Cerebellar cortex (tissue), 1 donor: Measurements from ENCODE around the gene PPP2R1A.
A peak's percentile ranks its signal among the peaks of the same experiment; 100 is the strongest.
"Not testable (repeated sequence)": the region's sequence is repeated elsewhere in the genome, so short reads cannot be mapped to it uniquely, and the experiment has no call there.

Source experiments
- DNase-seq: peaks from one replicate; pipeline ENCODE4 v3.0.0-alpha.2; 2015; ENCODE audit warnings: low spot score

The PPP2R1A gene

GRCh38 chr19:52244021-52244420, 54.2 kb downstream of the PPP2R1A start:
- no peak for DNase-seq

- DNase-seq = peak; percentile 22
These were observed 58.4 kb downstream of the PPP2R1A start for GRCh38 chr19:52248241-52248640.

DNA sequence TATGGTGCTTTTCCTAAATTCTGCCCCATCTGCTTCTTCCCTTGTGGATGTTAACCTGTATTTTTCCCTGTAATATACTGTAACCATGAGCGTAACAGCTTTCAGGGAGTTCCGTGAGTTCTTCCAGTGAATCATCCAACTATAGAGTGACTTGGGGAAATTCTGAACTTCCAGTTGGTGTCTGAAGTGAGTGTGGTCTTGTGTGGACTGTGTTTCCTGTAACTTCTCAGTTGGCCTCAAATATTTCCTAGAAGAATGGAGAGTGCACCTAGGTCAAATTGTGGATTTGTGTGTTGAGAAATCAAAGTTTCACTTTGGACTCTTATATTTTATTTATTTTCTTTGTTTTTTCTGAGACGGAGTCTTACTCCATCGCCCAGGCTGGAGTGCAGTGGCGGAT, 68.6 kb downstream of the PPP2R1A start:
- DNase-seq = no peak

DNA sequence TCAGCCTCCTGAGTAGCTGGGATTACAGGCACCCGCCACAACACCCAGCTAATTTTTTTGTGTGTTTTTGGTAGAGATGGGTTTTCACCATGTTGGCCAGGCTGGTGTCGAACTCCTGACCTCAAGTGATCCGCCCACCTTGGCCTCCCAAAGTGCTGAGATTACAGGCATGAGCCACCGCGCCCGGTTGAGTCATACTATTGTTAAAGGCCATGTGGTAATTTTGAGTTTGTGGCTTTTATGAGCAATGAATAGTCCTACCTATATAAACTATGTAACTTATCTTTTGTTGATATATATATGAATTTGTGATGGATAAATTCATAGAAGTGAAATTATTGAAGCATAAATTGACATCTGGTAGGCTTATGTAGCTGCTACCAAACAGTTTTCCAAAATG, 75.7 kb downstream of the PPP2R1A start:
- DNase-seq = not testable (repeated sequence)

GRCh38 chr19:52269338-52270261, 79.7 kb downstream of the PPP2R1A start, which contains the start of gene ZNF766:
Gene ZNF766, plus strand, starts transcription at chr19:52269587. Its CDS starts 27 bp downstream, at chr19:52269614.
- DNase-seq = peak; percentile 97

- DNase-seq = no peak
These were observed 80.5 kb downstream of the PPP2R1A start for GRCh38 chr19:52270266-52270885.

DNA sequence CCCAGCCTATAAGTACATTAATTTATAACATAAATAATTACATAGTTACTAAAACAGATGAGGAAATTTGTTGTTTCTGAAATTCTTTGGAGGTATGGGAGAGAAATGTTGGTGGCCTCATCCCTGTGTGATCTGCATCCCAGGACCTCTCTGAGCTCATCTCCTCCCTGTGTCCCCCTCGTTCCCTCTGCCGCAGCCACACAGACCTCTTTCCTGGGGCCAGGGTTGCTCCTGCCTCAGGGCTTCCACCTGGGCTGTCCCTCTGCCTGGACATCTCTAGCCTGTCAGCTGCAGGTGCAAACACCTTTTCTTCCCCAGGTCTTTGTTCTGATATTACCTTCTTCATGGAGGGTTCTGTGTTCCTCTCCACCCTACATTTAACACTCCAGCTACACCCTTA, 83.4 kb downstream of the PPP2R1A start:
- no peak for DNase-seq

DNA sequence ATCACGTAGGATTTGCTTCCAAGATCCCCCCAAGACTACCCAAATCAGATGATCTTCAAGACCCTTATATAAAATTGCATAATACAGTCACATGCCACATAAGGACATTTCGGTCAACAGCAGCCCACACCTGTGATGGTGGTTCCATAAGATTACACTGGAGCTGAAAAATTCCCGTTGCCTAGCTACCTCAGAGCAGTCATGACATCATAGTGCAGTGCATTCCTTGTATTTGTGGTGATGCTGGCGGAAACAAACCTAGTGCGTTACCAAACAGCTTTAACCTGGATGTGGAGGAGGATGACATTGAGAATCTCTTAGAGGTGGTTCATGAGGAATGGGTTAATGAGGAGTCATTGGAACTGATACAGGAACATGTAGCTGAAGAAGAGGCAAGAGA, 84.3 kb downstream of the PPP2R1A start:
- DNase-seq = no peak

DNA sequence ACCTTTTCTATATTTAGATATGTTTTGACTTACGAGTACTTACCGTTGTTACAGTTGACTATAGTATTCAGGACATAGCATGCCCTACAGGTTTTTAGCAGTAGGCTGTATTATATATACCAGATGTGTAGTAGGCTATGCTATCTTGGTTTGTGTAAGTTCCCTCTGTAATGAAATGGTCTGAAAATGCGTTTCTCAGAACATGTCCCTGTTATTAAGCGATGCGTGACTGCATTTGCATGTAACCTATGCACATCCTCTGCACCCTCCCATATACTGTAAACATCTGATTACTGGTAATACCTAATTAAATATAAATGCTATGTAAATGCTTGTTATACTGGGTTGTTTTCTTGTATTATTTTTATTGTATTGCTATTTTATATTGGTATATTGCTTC, 86.1 kb downstream of the PPP2R1A start:
- no peak for DNase-seq

DNA sequence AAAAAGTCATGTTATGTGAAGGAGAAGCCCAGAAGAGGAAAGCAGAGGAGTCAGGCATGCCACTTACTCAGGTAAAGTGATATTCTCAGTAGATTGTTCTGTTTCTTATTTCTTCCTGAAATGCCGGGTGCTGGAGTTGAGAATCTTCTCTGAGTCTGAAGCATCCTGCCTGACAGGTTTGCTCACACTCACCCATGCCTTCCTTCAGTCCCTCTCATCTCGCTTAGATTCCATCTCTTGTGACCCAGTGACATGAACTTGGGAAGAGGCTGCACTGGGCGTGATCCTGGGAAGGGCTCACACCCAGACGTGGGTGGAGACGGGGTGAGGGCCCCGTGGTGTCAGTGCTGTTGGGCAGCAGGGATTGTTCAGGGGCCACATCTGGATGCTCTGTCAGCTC, 87.6 kb downstream of the PPP2R1A start:
- no peak for DNase-seq
